Endothelial cell of umbilical vein (primary cell): ENCODE results near the gene NUDCD3.

Source experiments
- CTCF ChIP-seq, 2 donors: IDR thresholded peaks; 1 replicate in 1 of 2; 2 replicates in 1 of 2; pipeline ENCODE4 v1.5.1; 2011; ENCODE audit warnings: low read length in 2 of 2, mild to moderate bottlenecking in 2 of 2, moderate library complexity in 2 of 2, control low read depth in 1 of 2, inconsistent platforms in 1 of 2, low read depth in 1 of 2; ENCODE audit not compliant: insufficient read depth in 1 of 2; ENCODE audit errors: extremely low read depth in 1 of 2
- EZH2 ChIP-seq: IDR thresholded peaks from 2 replicates; pipeline ENCODE4 v1.6.1; 2012; ENCODE audit warnings: borderline replicate concordance, low read depth, mild to moderate bottlenecking, moderate library complexity, low read length, inconsistent platforms; ENCODE audit not compliant: severe bottlenecking
- GATA2 ChIP-seq: IDR thresholded peaks from 2 replicates; pipeline ENCODE4 v1.7.0; 2011; ENCODE audit warnings: low read depth, mild to moderate bottlenecking, moderate library complexity, mixed read lengths, low read length; ENCODE audit not compliant: insufficient read length, insufficient read depth
- JUN ChIP-seq: IDR thresholded peaks from 2 replicates; pipeline ENCODE4 v1.6.1; 2011; ENCODE audit warnings: borderline replicate concordance, low read depth; ENCODE audit not compliant: insufficient read length, insufficient read depth
- MAX ChIP-seq: IDR thresholded peaks from 2 replicates; pipeline ENCODE4 v1.6.1; 2011; ENCODE audit not compliant: insufficient read depth, insufficient read length
- MYC ChIP-seq: IDR thresholded peaks from one replicate; pipeline ENCODE4 v1.6.1; 2011; ENCODE audit warnings: mild to moderate bottlenecking, low read depth, low read length
- POLR2A ChIP-seq: IDR thresholded peaks from 2 replicates; pipeline ENCODE4 v1.6.1; 2012; ENCODE audit warnings: low read depth, mild to moderate bottlenecking, control low read depth, low read length
- POLR2AphosphoS5 ChIP-seq: IDR thresholded peaks from 2 replicates; pipeline ENCODE4 v1.6.1; 2012; ENCODE audit warnings: low read depth, mild to moderate bottlenecking, control low read depth, low read length, moderate library complexity; ENCODE audit not compliant: insufficient read depth

- TF ChIP-seq CTCF (IDR thresholded peaks at IDR 0.05; ENCODE audit: extremely low read depth in 1 of 2, insufficient read depth in 1 of 2, low read depth in 1 of 2, low read length in 2 of 2) (no peak), MYC (no peak), EZH2 (no peak), POLR2AphosphoS5 (no peak), POLR2A (no peak), MAX (no peak), JUN (no peak), GATA2 (no peak)
These were observed 4.5 kb downstream of the NUDCD3 start for GRCh38 chr7:44486001-44486400.
